ENCODE measurements around the gene NSUN2. TPM values are rescaled to one million over a fixed set of nuclear protein-coding genes. Genes with fewer than 3 reads are reported as not detected.

NSUN2 gene
- total RNA-seq, 1 donor from 2014 or later: 74.4 TPM

DNA sequence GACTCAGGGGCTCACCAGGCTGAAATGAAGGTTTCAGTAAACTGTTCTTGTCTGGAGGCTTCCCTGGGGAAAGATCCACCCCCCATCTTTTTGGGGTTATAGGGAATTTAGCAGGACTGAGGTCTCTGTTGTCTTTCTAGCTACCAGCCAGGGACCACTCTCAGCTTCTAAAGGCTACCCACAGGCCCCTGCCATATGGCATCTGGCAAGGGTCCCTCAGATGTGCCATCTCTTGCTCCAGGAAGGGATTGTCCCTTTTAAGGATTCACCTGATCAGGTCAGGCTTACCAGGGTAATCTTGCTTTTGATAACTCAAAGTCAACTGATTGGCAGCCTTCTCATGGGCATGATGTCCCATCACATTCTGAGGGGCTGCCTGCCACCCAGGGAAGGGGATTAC, 65.0 kb downstream of the NSUN2 start:
- Mint-ChIP-seq H3K4me1 (no peaks in the 10 kb centered on the region), H3K27me3 (ENCODE audit: low read depth) (peaks cover 37% of the 10 kb centered on the region), H3K9me3 (no peaks in the 10 kb centered on the region), H3K4me3 (no peak overlapping the region), H3K27ac (no peak overlapping the region), H3K36me3 (no peaks in the 10 kb centered on the region)
- TF ChIP-seq, protein P1, sequence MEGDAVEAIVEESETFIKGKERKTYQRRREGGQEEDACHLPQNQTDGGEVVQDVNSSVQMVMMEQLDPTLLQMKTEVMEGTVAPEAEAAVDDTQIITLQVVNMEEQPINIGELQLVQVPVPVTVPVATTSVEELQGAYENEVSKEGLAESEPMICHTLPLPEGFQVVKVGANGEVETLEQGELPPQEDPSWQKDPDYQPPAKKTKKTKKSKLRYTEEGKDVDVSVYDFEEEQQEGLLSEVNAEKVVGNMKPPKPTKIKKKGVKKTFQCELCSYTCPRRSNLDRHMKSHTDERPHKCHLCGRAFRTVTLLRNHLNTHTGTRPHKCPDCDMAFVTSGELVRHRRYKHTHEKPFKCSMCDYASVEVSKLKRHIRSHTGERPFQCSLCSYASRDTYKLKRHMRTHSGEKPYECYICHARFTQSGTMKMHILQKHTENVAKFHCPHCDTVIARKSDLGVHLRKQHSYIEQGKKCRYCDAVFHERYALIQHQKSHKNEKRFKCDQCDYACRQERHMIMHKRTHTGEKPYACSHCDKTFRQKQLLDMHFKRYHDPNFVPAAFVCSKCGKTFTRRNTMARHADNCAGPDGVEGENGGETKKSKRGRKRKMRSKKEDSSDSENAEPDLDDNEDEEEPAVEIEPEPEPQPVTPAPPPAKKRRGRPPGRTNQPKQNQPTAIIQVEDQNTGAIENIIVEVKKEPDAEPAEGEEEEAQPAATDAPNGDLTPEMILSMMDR (IDR thresholded peaks at IDR 0.05; ENCODE audit: unreplicated experiment): no peak
- peak in 1 of 2 experiments; percentile 14 for DNase-seq (ENCODE audit: low spot score in 2 of 2, unreplicated experiment in 2 of 2)

DNA sequence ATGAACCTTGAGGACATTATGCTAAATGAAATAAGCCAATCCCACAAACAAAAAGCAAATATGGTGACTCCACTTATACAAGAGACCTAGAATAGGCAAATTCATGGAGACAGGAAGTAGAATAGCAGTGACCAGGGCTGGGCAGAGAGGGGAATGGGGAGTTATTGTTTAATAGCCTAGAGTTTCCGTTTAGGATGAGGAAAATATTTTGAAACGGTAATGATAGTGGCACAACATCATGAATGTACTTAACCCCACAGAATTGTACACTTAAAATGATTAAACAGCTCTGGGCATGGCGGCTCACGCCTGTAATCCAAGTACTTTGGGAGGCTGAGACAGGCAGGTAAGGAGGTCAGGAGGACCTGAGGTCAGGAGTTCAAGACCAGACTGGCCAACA, 65.8 kb downstream of the NSUN2 start:
- TF ChIP-seq, protein P1 (IDR thresholded peaks at IDR 0.05; ENCODE audit: unreplicated experiment): no peak

DNA sequence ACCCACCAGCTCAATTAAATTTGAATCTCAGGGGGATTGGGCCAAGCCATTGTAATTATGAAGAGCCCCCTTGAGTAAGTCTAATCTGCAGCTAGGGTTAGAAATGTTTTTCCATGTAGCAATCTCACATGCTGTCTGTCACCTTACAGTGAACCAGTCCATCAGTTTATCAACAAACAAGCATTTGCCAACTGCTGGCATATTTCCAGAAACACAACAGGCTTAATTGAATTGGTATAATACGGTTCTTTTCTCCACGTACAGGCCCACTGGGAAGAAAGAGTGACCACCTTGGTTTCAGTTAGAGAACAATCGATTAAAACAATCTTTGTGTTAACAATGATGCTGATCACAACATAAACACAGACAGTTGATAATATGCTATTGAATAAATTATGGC, 67.4 kb downstream of the NSUN2 start:
- H3K36me3 Mint-ChIP-seq: no peaks in the 10 kb centered on the region
- peaks cover 3% of the 10 kb centered on the region for H3K9me3 Mint-ChIP-seq
- no peak overlapping the region for H3K27ac Mint-ChIP-seq
- DNase-seq (ENCODE audit: low spot score in 2 of 2, unreplicated experiment in 2 of 2): no peak
- H3K27me3 Mint-ChIP-seq (ENCODE audit: low read depth): peaks cover 41% of the 10 kb centered on the region
- no peaks in the 10 kb centered on the region for H3K4me1 Mint-ChIP-seq
- TF ChIP-seq, protein P1 (IDR thresholded peaks at IDR 0.05; ENCODE audit: unreplicated experiment): no peak
- no peak overlapping the region for H3K4me3 Mint-ChIP-seq

More for the DNA sequence above, 65.8 kb downstream of the NSUN2 start:
- H3K27me3 Mint-ChIP-seq (ENCODE audit: low read depth): peaks cover 38% of the 10 kb centered on the region
- peak in 1 of 2 experiments; percentile 11 for DNase-seq (ENCODE audit: low spot score in 2 of 2, unreplicated experiment in 2 of 2)
- H3K36me3 Mint-ChIP-seq: no peaks in the 10 kb centered on the region
- H3K27ac Mint-ChIP-seq: no peak overlapping the region
- no peak overlapping the region for H3K4me3 Mint-ChIP-seq
- H3K9me3 Mint-ChIP-seq: no peaks in the 10 kb centered on the region
- no peaks in the 10 kb centered on the region for H3K4me1 Mint-ChIP-seq

DNA sequence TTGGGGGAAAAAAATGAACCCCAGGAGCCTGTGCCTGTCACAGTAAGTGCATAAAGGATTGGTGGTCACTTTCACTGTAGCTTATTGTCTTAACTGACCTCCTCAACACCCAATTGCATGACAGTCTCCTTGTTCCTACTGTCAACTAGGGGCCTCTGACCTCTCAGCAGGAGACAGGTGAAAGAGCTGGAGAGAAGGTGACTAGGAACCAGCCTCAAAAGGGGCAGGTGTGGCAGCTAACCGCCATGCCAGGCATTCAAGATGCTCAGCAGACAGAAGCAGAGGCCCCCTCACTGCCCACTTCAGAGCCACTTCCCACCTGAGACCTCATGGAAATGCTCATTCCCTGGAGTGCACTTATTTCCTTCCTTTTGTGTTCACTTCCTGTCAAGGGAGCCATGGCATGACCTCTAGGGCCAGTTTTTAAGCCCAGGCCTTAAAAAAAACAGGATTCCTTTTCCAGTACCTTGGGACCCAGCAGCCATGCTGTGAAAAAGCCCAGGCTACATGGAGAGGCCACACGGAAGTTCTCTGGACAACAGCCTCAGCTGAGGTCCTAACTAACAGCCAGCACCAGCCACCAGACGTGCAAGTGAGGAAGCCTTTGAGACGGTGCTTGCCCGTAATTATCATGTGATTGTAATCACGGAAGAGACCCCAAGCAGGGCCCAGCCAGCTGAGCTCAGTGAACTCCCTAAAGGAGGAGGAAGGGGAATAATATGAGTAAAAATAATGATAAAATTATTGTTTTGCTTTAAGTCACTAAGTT, 74.9 kb downstream of the NSUN2 start:
- Mint-ChIP-seq H3K9me3 (peaks cover 10% of the 10 kb centered on the region), H3K4me1 (no peaks in the 10 kb centered on the region), H3K27ac (no peak overlapping the region), H3K4me3 (no peak overlapping the region), H3K27me3 (ENCODE audit: low read depth) (peaks cover 14% of the 10 kb centered on the region), H3K36me3 (no peaks in the 10 kb centered on the region)
- TF ChIP-seq, protein P1 (IDR thresholded peaks at IDR 0.05; ENCODE audit: unreplicated experiment): no peak
- DNase-seq (ENCODE audit: low spot score in 2 of 2, unreplicated experiment in 2 of 2): no peak

DNA sequence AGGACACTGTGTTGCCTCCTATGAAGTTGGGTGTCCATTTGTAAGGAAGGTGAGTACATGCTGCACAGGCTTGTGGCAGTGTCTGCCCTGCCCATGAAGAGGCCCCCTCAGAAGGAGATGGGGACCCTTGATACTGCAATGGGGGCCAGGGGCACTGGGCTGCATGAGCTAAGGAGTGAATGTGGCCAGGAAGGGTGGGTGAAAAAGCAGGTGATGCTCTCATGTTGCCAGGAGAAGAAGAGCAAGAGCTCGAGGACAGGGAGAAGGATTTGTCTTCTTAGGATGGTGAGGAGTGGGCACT, 76.1 kb downstream of the NSUN2 start:
- Mint-ChIP-seq H3K4me3 (no peak overlapping the region), H3K27me3 (ENCODE audit: low read depth) (peaks cover 10% of the 10 kb centered on the region), H3K9me3 (peaks cover 10% of the 10 kb centered on the region), H3K36me3 (no peaks in the 10 kb centered on the region), H3K4me1 (no peaks in the 10 kb centered on the region), H3K27ac (no peak overlapping the region)
- no peak for DNase-seq (ENCODE audit: low spot score in 2 of 2, unreplicated experiment in 2 of 2)
- TF ChIP-seq, protein P1 (IDR thresholded peaks at IDR 0.05; ENCODE audit: unreplicated experiment): no peak

All from mesothelial cell of epicardium (in vitro differentiated cells).